HT1080 (cell line): ENCODE results near the gene NUDT3. TPM values are rescaled to one million over a fixed set of nuclear protein-coding genes. Genes with fewer than 3 reads are reported as not detected.
"Not testable (repeated sequence)": the region's sequence is repeated elsewhere in the genome, so short reads cannot be mapped to it uniquely, and the experiment has no call there.

ENCODE experiments used
- DNase-seq: peaks from one replicate; pipeline ENCODE4 v3.0.0-alpha.2; 2015; ENCODE audit warnings: low read depth
- total RNA-seq: library from RNA; depleted of rRNA; stranded (reverse); fragments of >200 nt; shearing (Covaris generic); gene quantifications from 2 replicates; pipeline ENCODE4 v1.2.3, GENCODE V29; 2014

Gene NUDT3
- total RNA-seq, 1 experiment from 2014 or later, result 19.2 TPM

DNA sequence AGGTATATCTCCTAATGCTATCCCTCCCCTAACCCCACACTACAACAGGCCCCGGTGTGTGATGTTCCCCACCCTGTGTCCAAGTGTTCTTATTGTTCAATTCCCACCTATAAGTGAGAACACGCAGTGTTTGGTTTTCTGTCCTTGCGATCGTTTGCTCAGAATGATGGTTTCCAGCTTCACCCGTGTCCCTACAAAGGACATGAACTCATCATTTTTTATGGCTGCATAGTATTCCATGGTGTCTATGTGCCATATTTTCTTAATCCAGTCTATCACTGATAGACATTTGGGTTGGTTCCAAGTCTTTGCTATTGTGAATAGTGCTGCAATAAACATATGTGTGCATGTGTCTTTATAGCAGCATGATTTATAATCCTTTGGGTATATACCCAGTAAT lies 20.6 kb downstream of the NUDT3 start:
- not testable (repeated sequence) for DNase-seq

DNA sequence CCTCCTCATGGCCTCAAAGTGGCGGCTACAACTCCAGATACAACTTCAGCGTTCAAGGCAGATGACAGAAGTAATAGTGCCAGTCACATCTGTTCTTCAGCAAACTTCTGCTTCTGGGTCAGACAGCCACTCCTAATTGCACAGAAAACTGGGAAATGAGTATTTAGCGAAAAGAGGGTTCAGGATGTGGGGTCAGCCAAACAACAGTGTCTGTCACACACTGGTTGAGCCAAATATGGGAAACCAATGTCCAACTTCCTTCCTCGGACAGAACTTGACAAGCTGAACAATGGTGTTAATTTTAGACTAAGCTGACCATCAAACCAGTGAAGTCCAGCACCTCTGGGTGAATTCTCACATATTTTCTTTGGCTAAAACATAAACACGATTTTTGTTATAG lies 22.1 kb downstream of the NUDT3 start:
- DNase-seq, result no peak

DNA sequence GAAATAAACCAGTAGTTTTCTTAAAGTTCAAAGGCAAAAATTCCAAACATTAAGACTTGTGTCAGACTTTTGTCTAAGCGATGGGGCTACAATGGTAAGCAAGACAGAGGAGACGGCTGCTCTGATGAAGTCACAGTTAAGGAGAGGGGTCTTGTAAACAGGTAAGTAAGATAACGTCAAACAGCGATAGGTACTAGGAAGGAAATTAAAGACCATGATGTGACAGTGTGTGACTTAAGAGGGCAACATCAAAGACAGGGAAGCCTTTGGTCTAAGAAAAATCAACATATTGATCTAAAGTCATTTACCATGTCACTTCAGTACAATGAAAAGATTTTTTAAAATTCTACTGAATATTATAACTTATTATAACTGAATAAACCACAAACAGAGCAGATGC lies 23.1 kb downstream of the NUDT3 start:
- no peak for DNase-seq

GRCh38 chr6:34366639-34366921 lies 25.9 kb downstream of the NUDT3 start:
- DNase-seq, result no peak

GRCh38 chr6:34365781-34366638 lies 26.5 kb downstream of the NUDT3 start:
- peak; percentile 74 for DNase-seq

GRCh38 chr6:34363681-34364075 lies 28.8 kb downstream of the NUDT3 start:
- DNase-seq, result not testable (repeated sequence)

DNA sequence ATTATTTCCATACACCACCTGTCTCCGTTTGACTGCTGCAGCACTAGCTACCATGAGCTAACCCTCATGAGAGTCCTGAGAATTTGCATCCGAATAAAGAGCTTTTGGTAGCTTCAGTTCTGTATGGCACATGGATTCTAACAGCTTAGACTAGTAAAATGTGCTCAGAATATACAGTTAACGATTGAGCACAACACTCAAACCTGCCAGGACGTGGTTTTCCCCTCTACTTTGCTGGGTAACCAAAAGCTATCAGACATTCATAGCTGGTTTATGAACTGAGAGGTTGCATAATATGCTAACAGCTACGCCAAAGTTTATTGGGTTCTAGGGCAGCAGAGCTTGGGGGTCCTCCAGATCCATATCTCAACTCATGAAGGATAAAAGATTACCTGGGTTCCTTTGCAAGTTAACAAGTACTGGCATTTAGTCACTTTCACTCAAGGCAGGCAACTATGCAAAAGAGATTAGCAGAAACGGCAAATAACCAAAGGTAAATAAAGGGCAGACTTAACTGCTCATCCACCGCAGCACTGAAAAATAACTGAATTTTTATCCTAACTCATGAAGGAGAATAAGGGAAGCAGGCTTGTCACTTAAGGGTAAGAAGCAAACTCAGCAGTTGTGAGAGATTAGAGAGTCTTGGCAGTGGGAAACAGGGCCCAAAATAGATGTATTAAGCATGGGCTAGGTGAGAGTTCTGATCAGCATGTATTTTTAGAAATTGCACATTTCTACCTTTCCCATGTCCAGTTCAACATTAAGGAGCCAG lies 29.4 kb downstream of the NUDT3 start:
- no peak for DNase-seq

DNA sequence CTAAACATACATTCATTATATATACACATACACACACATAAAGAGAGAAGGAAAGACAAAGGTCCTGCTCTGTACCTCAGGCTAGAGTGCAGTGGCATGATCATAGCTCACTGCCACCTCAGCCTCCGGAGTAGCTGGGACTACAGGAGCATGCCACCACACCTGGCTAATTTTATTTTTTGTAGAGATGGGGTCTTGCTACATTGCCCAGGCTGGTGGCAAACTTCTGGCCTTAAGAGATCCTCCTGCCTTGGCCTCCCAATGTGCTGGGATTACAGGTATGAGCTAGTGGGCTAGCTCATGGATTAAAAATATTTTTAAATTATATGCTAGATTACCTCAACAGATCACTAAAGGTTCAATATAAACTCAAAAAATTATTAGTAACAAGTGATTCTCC lies 30.3 kb downstream of the NUDT3 start:
- no peak for DNase-seq

DNA sequence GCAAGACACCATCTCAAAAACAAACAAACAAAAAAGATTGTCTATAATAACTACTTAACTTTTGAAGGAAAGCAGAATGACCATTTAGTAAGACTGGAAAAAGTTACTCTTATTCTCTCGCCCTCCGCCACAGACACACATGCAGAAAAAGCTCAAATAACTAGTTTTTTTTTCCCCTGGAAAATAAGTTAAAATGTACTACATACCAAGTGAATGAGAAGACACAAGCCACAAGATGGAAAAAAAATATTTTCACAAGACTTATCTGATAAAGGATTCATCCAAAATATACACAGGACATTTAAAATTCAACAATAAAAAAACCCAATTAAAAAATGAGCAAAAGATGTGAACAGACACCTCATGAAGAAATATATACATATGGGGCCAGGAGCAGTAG lies 31.9 kb downstream of the NUDT3 start:
- DNase-seq, result no peak

DNA sequence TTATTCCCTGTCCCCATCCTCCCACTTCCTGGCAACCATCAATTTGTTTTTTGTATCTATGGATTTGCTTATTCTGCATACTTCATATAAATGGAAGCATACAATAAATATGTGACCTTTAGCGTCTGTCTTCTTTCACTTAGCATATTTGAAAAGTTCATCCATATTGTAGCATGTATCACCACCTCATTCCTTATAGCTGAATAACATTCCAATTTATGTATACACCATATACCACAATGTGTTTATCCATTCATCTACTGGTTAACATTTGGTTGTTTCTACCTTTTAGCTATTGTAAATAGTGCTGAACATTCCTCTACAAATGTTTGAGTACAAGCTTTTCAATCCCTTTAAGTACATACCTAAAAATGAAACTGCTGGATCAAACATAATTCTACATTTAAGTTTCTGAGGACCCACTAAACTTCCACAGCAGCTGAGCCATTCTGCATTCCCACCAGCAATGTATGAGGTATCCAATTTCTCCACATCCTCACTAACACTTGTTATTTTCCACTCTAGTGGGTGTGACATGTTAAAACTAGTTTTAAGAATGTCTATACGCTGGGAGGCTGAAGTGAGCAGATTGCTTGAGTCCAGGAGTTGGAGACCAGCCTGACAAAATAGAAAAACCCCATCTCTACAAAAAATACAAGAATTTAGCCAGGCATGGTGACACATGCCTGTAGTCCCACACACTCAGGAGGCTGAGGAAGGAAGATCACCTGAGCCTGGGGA lies 32.9 kb downstream of the NUDT3 start:
- DNase-seq, result no peak

DNA sequence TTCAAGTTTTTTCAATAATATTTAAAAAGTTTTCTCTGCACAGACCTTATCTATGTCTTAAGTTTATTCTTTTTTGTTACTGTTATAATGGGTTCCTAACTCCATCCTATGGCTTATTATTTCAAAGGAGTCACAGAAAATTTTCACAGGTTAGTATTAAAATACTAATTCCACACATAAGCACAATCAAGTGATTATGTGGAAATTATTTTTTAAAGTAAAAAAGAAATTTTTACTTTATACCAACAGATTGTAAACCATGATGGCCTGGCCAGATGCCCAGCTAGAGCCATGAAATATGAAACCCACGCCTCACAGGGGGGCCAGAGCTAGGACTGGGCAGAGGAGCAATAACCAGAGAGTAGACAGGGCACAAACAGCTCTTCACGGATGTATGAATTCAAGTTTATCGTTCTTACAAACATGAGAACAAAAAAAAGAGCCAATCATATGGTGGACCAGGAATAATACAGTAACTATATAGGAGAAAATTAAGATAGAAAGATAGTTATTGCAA lies 34.0 kb downstream of the NUDT3 start:
- peak; percentile 15 for DNase-seq

DNA sequence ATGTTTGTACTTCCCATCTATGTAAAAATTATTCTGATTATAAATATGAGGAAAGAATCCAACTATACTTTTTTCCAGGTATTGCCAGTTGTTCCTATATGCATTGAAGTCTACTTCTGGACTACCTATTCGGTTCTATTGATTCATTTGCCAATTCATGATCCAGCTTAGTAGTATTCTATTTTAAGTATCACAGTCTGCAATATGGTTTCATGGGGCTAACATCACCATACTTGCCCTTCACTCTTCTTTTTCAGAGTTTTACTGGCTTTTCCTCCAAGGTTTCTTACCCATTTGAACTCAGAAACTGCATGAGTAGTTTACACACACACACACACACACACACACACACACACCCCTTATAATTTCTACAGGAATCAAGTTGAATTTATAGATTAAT lies 34.5 kb downstream of the NUDT3 start:
- DNase-seq, result no peak

DNA sequence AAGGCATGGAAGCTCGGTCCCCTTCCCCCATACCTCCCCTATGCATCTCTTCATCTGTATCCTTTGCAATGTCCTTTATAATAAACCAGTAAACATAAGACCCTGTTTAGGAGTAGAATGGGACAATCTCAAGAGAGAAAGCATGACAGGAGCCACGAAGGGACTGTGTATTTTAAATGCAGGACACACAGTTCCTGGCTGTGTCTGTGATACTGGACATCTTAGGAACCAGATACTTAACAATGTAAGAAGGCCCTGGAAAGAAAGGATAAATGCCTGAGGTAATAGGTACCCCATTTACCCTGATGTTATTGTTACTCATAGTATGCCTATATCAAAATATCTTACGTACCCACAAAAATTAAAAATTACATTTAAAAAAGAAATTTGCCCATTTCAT lies 36.6 kb downstream of the NUDT3 start:
- DNase-seq, result no peak

DNA sequence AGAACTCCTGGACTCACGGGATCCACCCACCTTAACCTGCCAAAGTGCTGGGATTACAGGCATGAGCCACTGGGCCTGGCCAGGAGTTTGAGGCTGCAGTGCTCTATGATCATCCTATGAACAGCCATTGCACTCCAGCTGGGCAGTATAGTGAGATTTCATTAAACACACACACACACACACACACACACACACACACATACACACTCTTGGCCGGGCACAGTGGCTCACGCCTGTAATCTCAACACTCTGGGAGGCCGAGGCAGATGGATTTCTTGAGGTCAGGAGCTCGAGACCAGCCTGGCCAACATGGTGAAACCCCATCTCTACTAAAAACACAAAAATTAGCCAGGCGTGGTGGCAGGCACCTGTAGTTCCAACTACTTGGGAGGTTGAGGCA lies 38.2 kb downstream of the NUDT3 start:
- not testable (repeated sequence) for DNase-seq

GRCh38 chr6:34353530-34353929 lies 38.9 kb downstream of the NUDT3 start:
- not testable (repeated sequence) for DNase-seq

GRCh38 chr6:34352305-34352937 lies 40.0 kb downstream of the NUDT3 start:
- DNase-seq, result no peak

- no peak for DNase-seq
These were observed 41.6 kb downstream of the NUDT3 start for GRCh38 chr6:34350934-34351217.

DNA sequence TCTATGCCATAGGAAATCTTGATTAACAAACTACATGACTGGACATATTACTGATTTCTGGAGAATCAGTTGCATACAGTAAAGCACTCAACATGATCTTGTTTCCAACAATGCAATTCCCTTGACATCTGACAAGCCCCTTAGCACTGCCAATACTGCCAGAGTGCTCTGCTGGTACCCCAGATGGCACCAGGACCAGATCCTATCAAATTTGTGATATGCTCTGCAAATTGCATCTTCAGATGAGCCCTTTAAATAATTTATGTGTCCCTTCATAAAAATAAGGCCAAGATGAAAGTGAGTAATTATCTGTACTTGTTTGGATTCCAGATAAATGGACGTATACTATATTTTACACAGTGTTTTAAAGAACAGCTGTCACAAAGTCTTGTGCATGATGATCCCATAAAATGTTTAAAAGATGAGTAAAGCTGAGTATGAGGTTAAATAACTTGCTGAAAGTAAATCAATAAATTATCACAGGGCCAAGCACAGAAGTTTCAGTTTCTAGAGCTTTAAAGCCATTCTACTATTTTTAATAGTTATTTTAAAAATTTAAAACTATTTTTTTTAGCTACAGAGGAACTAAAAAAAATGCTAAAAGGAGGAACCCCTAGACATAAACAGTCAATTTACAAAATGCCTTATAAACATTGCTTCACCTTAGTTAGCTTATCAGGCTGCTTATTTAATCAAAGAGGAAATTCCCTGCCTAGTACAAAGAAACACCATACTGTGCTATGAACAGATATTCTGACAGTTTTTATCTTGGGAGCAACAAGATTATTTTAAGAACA lies 42.1 kb downstream of the NUDT3 start:
- no peak for DNase-seq

GRCh38 chr6:34349211-34349610 lies 43.3 kb downstream of the NUDT3 start:
- DNase-seq, result no peak

DNA sequence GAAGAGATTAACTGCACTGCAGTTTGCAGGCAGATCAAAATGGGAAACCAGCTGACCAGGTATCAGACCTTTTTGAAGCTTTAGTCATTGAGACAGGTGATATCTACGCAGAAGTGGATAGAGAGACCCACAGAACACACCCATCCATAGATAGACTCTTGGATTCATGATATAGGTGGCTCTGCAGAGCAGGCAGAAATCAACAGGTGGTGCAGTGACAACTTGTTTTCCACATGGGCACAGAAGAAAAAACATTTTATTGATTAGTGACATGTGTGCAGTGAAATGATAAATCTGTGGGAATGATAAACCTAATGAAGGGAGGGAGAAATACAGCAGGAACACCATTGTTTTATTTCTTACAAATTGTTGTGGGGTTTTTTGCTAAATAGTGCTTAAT lies 45.2 kb downstream of the NUDT3 start:
- DNase-seq, result no peak
